Transverse colon (tissue), 3 donors: ENCODE data around the gene DSG1.

Source experiments
- EP300 ChIP-seq: sonication (generic); formaldehyde crosslinking; IDR thresholded peaks from one replicate; pipeline ENCODE4 v1.6.1; 2017; ENCODE audit warnings: antibody characterized with exemption, low read depth
- POLR2A ChIP-seq: fragments of 450-650 bp; IDR thresholded peaks from one replicate; pipeline ENCODE4 v1.6.1; 2016; ENCODE audit warnings: antibody characterized with exemption, mild to moderate bottlenecking, moderate library complexity
- TF ChIP-seq, protein P1 (sequence below), 5 experiments: fragments of 200-600 bp in 3 of 5; fragments of 450-650 bp in 2 of 5; sonication (generic) in 3 of 5; IDR thresholded peaks; 1 replicate in 2 of 5; 2 replicates in 3 of 5; pipeline ENCODE4 v1.5.1; 2016 to 2017; ENCODE audit warnings: antibody characterized with exemption in 5 of 5, inconsistent platforms in 3 of 5, mild to moderate bottlenecking in 2 of 5, moderate library complexity in 1 of 5

DNA sequence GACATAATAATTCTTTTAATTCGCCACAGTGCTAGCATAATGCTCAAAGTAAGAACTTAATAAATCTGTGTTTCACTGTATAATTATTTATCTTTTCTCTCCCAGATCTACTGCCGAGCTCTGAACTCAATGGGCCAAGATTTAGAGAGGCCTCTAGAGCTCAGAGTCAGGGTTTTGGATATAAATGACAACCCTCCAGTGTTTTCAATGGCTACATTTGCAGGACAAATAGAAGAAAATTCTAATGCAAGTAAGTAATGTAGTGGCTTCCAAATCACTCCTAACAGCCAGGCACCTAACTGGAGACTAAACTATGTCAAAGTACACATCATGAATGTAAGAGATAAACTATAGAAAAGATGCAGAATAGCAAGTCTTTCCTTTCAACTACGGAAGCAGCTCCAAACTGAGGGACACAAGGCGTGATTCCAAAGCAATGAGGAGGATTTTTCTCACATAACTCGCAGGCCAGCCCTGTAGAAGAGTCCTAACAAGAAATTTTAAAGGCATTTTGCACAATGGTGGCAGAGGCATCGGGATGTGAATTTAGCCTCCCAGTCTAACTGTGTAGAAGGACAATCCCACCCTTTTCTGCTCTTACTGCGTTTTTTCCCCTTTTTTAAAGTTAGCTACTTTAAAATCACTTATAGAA lies 12.0 kb downstream of the DSG1 start:
- TF ChIP-seq, protein P1, sequence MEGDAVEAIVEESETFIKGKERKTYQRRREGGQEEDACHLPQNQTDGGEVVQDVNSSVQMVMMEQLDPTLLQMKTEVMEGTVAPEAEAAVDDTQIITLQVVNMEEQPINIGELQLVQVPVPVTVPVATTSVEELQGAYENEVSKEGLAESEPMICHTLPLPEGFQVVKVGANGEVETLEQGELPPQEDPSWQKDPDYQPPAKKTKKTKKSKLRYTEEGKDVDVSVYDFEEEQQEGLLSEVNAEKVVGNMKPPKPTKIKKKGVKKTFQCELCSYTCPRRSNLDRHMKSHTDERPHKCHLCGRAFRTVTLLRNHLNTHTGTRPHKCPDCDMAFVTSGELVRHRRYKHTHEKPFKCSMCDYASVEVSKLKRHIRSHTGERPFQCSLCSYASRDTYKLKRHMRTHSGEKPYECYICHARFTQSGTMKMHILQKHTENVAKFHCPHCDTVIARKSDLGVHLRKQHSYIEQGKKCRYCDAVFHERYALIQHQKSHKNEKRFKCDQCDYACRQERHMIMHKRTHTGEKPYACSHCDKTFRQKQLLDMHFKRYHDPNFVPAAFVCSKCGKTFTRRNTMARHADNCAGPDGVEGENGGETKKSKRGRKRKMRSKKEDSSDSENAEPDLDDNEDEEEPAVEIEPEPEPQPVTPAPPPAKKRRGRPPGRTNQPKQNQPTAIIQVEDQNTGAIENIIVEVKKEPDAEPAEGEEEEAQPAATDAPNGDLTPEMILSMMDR (IDR thresholded peaks at IDR 0.05): no peak
- TF ChIP-seq POLR2A (no peak), EP300 (no peak)
